Retinal pigment epithelial cell (primary cell): Measurements from ENCODE around the gene DRAM1.

ENCODE experiments used
- DNase-seq: peaks from one replicate; pipeline ENCODE4 v3.0.0-alpha.2; 2010; ENCODE audit warnings: low read depth
- H3K4me3 ChIP-seq: 2 replicates; pipeline ENCODE4 v1.5.1; 2011; ENCODE audit warnings: mild to moderate bottlenecking, low read length, control low read depth, moderate library complexity
- CTCF ChIP-seq: conservative IDR thresholded peaks from 2 replicates; pipeline ENCODE4 v1.5.1; 2011; ENCODE audit warnings: low read depth, low read length, control low read depth, inconsistent platforms

DRAM1 gene

DNA sequence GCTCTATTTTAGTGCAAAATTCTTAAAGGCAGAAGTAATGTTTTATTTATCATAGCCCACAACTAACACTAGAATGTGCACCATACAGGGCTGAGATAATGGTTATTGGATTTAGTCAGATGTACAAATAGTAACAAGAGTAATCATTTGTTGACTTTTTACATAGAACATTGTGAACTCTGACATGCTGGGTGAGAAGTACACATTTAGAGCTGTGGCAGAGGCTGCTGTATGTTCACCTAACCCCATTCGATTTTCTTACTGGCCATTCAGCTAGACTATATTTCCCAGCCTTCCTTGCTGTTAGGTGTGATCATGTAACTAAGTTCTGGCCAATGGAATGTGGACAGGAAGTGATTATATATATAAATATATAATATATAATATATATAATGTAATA is 89.1 kb downstream of the DRAM1 start:
- H3K4me3 ChIP-seq = no peak overlapping the region
- no peak for TF ChIP-seq CTCF
- DNase-seq = no peak

DNA sequence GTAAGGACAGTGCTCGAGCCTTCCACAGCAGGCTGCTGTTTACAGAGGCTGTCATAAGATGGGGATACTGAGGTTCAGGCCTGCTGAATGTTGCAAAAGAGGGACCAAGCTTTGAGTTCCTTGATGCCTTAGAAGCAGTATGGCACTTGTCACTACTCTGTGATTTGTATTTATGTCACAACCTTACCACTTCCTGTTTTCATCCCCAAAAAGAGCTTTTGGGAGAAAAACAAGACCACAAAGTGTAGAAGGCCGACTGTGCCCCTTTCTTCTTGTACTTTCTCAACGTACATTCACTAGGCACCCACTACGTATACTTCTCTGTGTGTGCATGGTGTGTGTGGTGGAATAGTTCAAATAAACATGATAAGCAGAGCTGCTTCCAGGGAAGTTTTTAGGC is 90.1 kb downstream of the DRAM1 start:
- DNase-seq = no peak
- no peak for TF ChIP-seq CTCF
- H3K4me3 ChIP-seq = no peak overlapping the region

DNA sequence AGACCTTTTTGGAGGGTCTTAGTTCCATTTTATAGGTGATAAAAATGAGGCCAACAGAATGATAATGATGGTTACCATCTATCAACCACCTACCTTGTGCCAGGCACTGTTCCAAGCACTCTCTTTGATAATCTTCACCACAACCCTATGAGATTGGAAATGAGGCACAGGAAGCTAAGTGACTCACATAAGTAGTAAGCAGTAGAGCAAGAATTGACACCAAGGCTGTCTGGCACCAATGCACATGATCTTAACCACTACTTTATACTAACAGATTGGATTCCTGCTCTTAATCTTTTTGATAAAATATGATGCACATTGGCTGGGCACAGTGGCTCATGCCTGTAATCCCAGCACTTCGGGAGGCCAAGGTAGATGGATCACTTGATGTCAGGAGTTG is 91.4 kb downstream of the DRAM1 start:
- no peak for DNase-seq
- TF ChIP-seq CTCF = no peak
- H3K4me3 ChIP-seq = no peak overlapping the region
